PC-3 (cell line): ENCODE measurements around the gene EPS8L2. TPM values are rescaled to one million over a fixed set of nuclear protein-coding genes. Genes with fewer than 3 reads are reported as not detected.

Source experiments
- ATAC-seq: fragments of 200-7000 bp; cut with Tn5 transposase; 2 replicates; pipeline ENCODE4 v1.9.1; 2020; ENCODE audit warnings: mild to moderate bottlenecking, moderate library complexity
- BruUV-seq: library from RNA; stranded (reverse); fragments of 400-500 nt; replicated peaks from 2 replicates; lab custom pipeline; 2021; lab: Mats Ljungman, UMichigan
- CTCF ChIA-PET: fragments of 300-600 bp; sonication (Branson Sonifier 250); formaldehyde crosslinking; loops from one replicate; lab custom pipeline; 2022; ENCODE audit warnings: antibody characterized with exemption; lab: Charles Lee
- POLR2A ChIA-PET: fragments of 300-600 bp; sonication (Branson Sonifier 250); formaldehyde crosslinking; loops from one replicate; lab custom pipeline; 2022; ENCODE audit warnings: antibody characterized with exemption; ENCODE audit not compliant: unreplicated experiment; lab: Charles Lee
- DNase-seq: peaks from one replicate; pipeline ENCODE4 v3.0.0-alpha.2; 2015
- H2AFZ ChIP-seq: fragments of 300-600 bp; sonication (generic); 2 replicates; pipeline ENCODE4 v1.6.0; 2016; ENCODE audit warnings: antibody characterized with exemption, low read length
- H3F3A ChIP-seq: fragments of 300-600 bp; sonication (generic); one replicate; pipeline ENCODE4 v1.6.0; 2017; ENCODE audit warnings: antibody characterized with exemption, low read length, control low read depth, mild to moderate bottlenecking; ENCODE audit not compliant: unreplicated experiment
- H3K27ac ChIP-seq: fragments of 300-600 bp; sonication (generic); 2 replicates; pipeline ENCODE4 v1.5.1; 2016; ENCODE audit warnings: mild to moderate bottlenecking, low read length
- H3K27me3 ChIP-seq: fragments of 300-600 bp; sonication (generic); 2 replicates; pipeline ENCODE4 v1.6.1; 2016; ENCODE audit warnings: low read length, mixed read lengths
- H3K36me3 ChIP-seq: fragments of 300-600 bp; sonication (generic); 2 replicates; pipeline ENCODE4 v1.6.1; 2016; ENCODE audit warnings: low read depth, mixed run types, low read length, mixed read lengths
- H3K4me1 ChIP-seq: fragments of 300-600 bp; sonication (generic); 2 replicates; pipeline ENCODE4 v1.5.1; 2016; ENCODE audit warnings: low read length; ENCODE audit not compliant: insufficient read depth
- H3K4me2 ChIP-seq: fragments of 300-600 bp; sonication (generic); 2 replicates; pipeline ENCODE4 v1.6.0; 2016; ENCODE audit warnings: low read length
- H3K4me3 ChIP-seq: fragments of 300-600 bp; sonication (generic); 2 replicates; pipeline ENCODE4 v1.5.1; 2016; ENCODE audit warnings: mild to moderate bottlenecking, low read length, mixed read lengths
- H3K79me2 ChIP-seq: fragments of 300-600 bp; sonication (generic); 2 replicates; pipeline ENCODE4 v1.6.1; 2017; ENCODE audit warnings: low read length, mixed read lengths
- H3K9ac ChIP-seq: fragments of 300-600 bp; sonication (generic); 2 replicates; pipeline ENCODE4 v1.6.0; 2016; ENCODE audit warnings: mild to moderate bottlenecking, low read length
- H3K9me2 ChIP-seq: fragments of 300-600 bp; sonication (generic); replicated peaks from 2 replicates; pipeline ENCODE4 v1.6.1; 2016; ENCODE audit warnings: mixed run types, low read length, mixed read lengths
- H3K9me3 ChIP-seq: fragments of 300-600 bp; sonication (generic); 2 replicates; pipeline ENCODE4 v1.6.1; 2016; ENCODE audit warnings: low read length, mixed read lengths
- H4K20me1 ChIP-seq: fragments of 300-600 bp; sonication (generic); 2 replicates; pipeline ENCODE4 v1.6.1; 2016; ENCODE audit warnings: low read length, mixed read lengths
- CTCF ChIP-seq: fragments of 300-600 bp; sonication (generic); conservative IDR thresholded peaks from 2 replicates; pipeline ENCODE4 v1.5.1; 2017; ENCODE audit warnings: antibody characterized with exemption, low read depth, mild to moderate bottlenecking, low read length
- EZH2 ChIP-seq: fragments of 300-600 bp; sonication (generic); IDR thresholded peaks from one replicate; pipeline ENCODE4 v1.6.1; 2017; ENCODE audit warnings: antibody characterized with exemption, mild to moderate bottlenecking, low read length; ENCODE audit not compliant: unreplicated experiment
- EZH2phosphoT487 ChIP-seq: fragments of 300-600 bp; sonication (generic); IDR thresholded peaks from 2 replicates; pipeline ENCODE4 v1.6.1; 2018; ENCODE audit warnings: mild to moderate bottlenecking, antibody characterized with exemption, low read length, borderline replicate concordance
- intact Hi-C: fragments of 100-400 bp; cut with micrococcal nuclease; formaldehyde crosslinking; loops from 2 replicates; pipeline ENCODE4 v1.9.0; 2023
- total RNA-seq: library from RNA; depleted of rRNA; stranded (reverse); fragments of >200 nt; gene quantifications from 2 replicates; pipeline ENCODE4 v1.2.3, GENCODE V29; 2014

EPS8L2 gene
- total RNA-seq, 1 experiment from 2014 or later: 127 TPM

- Histone ChIP-seq H3K9ac (no peak overlapping the region), H3K9me3 (no peaks in the 10 kb centered on the region), H3K36me3 (peaks cover 35% of the 10 kb centered on the region), H3K4me2 (no peak overlapping the region), H3K4me3 (no peak overlapping the region), H3K9me2 (no peaks in the 10 kb centered on the region), H2AFZ (no peak overlapping the region), H3K79me2 (peaks cover 41% of the 10 kb centered on the region), H3K27me3 (no peaks in the 10 kb centered on the region), H4K20me1 (peaks cover 20% of the 10 kb centered on the region), H3K27ac (no peak overlapping the region), H3F3A (no peaks in the 10 kb centered on the region), H3K4me1 (peaks cover 9% of the 10 kb centered on the region)
- no peak for TF ChIP-seq CTCF
- no peak for TF ChIP-seq EZH2
- no peak for TF ChIP-seq EZH2phosphoT487
- intact Hi-C loops: no loop called here
- TSS peak; percentile 14 for BruUV-seq
- ChIA-PET CTCF (no interaction called here), POLR2A (no interaction called here)
- DNase-seq (no peak), ATAC-seq (no peak)
Observed at GRCh38 chr11:769887-770641, 64.0 kb downstream of the EPS8L2 start.

GRCh38 chr11:770642-771616 lies 64.9 kb downstream of the EPS8L2 start:
- Histone ChIP-seq H3K79me2 (peaks cover 49% of the 10 kb centered on the region), H3K27ac (no peak overlapping the region), H2AFZ (no peak overlapping the region), H3K4me1 (peaks cover 17% of the 10 kb centered on the region), H3K36me3 (peaks cover 35% of the 10 kb centered on the region; the same call in 1 of the 2 replicates), H3K4me3 (no peak overlapping the region), H3K27me3 (no peaks in the 10 kb centered on the region), H4K20me1 (peaks cover 26% of the 10 kb centered on the region), H3F3A (no peaks in the 10 kb centered on the region), H3K9me2 (no peaks in the 10 kb centered on the region), H3K9ac (no peak overlapping the region), H3K4me2 (no peak overlapping the region), H3K9me3 (no peaks in the 10 kb centered on the region)
- DNase-seq (no peak), ATAC-seq (no peak)
- intact Hi-C loops: no loop called here
- no peak for TF ChIP-seq EZH2
- no peak for TF ChIP-seq EZH2phosphoT487
- no peak for TF ChIP-seq CTCF
- ChIA-PET POLR2A (no interaction called here), CTCF (no interaction called here)
- BruUV-seq: no TSS peak
